DMS79 (cell line): ENCODE data around the gene M6PR.
A peak's percentile ranks its signal among the peaks of the same experiment; 100 is the strongest.
"Not testable (repeated sequence)": the region's sequence is repeated elsewhere in the genome, so short reads cannot be mapped to it uniquely, and the experiment has no call there.

Experiments used
- DNase-seq: peaks from one replicate; lab custom pipeline; 2025; lab: John Stamatoyannopoulos, UW

Gene M6PR

GRCh38 chr12:8950702-8951478 is 1.4 kb upstream of the M6PR start:
- no peak for DNase-seq

- no peak for DNase-seq
These were observed 729 bp upstream of the M6PR start for GRCh38 chr12:8950221-8950527.

GRCh38 chr12:8948701-8949341 is 624 bp downstream of the M6PR start:
- DNase-seq = no peak

GRCh38 chr12:8947737-8948136 is 1.7 kb downstream of the M6PR start:
- no peak for DNase-seq

- no peak for DNase-seq
These were observed 2.7 kb downstream of the M6PR start for GRCh38 chr12:8946733-8947132.

GRCh38 chr12:8943565-8944186 is 5.8 kb downstream of the M6PR start:
- DNase-seq = no peak

GRCh38 chr12:8941691-8942478 is 7.6 kb downstream of the M6PR start:
- no peak for DNase-seq

GRCh38 chr12:8937842-8938442 is 11.5 kb downstream of the M6PR start:
- not testable (repeated sequence) for DNase-seq

- no peak for DNase-seq
These were observed 12.7 kb downstream of the M6PR start for GRCh38 chr12:8936735-8937134.

GRCh38 chr12:8934080-8934479 is 15.4 kb downstream of the M6PR start:
- DNase-seq = not testable (repeated sequence)

GRCh38 chr12:8932464-8932863 is 17.0 kb downstream of the M6PR start:
- not testable (repeated sequence) for DNase-seq

- DNase-seq = not testable (repeated sequence)
These were observed 18.7 kb downstream of the M6PR start for GRCh38 chr12:8930655-8931323.

- DNase-seq = no peak
These were observed 26.9 kb downstream of the M6PR start for GRCh38 chr12:8922544-8922943.

- DNase-seq = not testable (repeated sequence)
These were observed 29.8 kb downstream of the M6PR start for GRCh38 chr12:8919643-8920042.

GRCh38 chr12:8917751-8918150 is 31.7 kb downstream of the M6PR start:
- DNase-seq = no peak

GRCh38 chr12:8917031-8917430 is 32.4 kb downstream of the M6PR start:
- no peak for DNase-seq

- no peak for DNase-seq
These were observed 33.3 kb downstream of the M6PR start for GRCh38 chr12:8916154-8916553.

GRCh38 chr12:8914716-8915526 is 34.5 kb downstream of the M6PR start:
- no peak for DNase-seq

GRCh38 chr12:8914033-8914715 is 35.3 kb downstream of the M6PR start, which contains the start of gene PHC1:
PHC1 (plus strand) TSS chr12:8914509; CDS start chr12:8917678, 3,169 bp downstream.
- peak; percentile 76 for DNase-seq

- no peak for DNase-seq
These were observed 35.8 kb downstream of the M6PR start for GRCh38 chr12:8913702-8914032.
